Endometrial microvascular endothelial cells (primary cell): ENCODE measurements around the gene HSPB7. TPM values are rescaled to one million over a fixed set of nuclear protein-coding genes. Genes with fewer than 3 reads are reported as not detected.
"Not testable (repeated sequence)": the region's sequence is repeated elsewhere in the genome, so short reads cannot be mapped to it uniquely, and the experiment has no call there.

Experiments
- in situ Hi-C: cut with HindIII; loops from 2 replicates; pipeline ENCODE4 v1.10.0; 2017; ENCODE audit warnings: low sequenced_read_pairs, low pct_unique_long_range_greater_than_20kb; ENCODE audit errors: inconsistent ontology term
- total RNA-seq: library from RNA; depleted of rRNA; stranded (reverse); fragments of >200 nt; gene quantifications from one replicate; pipeline ENCODE4 v1.2.3, GENCODE V29; 2015; ENCODE audit errors: inconsistent ontology term

Gene HSPB7
- total RNA-seq, 1 donor from 2014 or later = not detected

DNA sequence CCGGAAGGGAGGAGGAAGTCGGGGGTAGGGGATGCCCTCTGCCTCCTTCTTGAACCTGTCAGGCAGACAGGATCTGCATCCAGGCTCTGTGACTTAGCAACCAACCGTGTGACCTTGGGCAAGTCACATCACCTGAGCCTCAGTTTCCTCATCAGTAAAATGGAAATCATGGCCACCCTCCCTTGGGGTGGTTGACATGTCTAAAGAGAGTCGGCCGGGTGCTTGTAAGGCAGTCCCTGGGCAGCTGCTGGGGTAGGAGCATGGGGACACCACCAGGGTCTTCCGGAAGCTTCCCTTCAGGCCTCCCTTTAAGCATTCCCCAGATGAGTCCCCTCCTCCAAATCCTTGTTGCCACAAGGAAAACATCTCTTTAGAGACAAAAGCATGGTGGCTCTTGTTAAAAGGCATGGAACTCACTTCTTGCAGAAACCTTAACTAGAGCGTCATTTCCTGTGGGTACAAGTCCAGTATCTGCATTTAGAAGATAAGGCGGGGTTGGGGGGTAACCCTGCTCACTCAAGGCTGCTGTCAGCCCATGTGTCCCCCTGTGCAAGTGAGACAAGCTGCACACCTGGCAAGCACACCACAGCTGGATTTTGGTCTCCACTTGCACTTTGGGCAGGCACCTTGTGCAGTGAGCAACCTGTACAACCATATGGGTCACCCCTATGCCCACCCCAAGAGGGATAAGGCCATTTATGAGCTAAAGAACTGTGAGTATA is 36.1 kb upstream of the HSPB7 start:
- in situ Hi-C loops = no loop called here

DNA sequence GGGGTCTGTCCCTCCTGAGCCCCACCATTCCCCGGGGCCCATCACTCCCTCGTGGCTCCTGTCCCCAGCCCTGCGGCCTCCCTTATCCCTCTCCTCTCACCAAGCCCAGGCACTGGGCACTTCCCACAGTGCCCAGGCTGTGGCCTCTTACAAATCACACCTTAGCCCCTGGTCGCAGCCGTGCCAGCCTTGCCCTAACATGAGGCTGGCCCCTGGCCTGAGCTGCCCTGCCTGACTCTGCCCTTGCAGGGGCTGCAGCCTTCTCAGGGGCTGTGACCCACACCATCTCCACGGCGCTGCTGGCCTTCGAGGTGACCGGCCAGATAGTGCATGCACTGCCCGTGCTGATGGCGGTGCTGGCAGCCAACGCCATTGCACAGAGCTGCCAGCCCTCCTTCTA is 34.1 kb upstream of the HSPB7 start:
- in situ Hi-C loops = not testable (repeated sequence)

DNA sequence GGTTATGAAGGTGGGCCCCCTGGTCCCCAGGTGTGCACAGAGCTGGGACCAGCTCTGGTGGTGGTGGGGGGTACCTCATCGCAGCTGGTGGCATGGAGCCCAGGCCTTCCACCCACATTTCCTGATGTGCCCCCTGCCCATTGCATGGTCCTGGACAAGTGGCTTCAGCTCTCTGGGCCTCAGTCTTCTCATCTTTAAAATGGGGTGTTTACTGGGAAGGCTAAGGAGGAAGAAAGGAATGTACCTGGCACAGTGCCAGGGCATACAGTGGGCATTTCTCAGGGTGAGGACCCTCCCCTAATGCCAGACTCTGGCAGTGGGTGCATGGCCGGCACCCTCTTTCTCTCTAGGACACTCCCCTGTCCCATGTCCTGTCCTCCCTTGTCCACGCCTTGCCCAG is 33.2 kb upstream of the HSPB7 start:
- in situ Hi-C loops = no loop called here

DNA sequence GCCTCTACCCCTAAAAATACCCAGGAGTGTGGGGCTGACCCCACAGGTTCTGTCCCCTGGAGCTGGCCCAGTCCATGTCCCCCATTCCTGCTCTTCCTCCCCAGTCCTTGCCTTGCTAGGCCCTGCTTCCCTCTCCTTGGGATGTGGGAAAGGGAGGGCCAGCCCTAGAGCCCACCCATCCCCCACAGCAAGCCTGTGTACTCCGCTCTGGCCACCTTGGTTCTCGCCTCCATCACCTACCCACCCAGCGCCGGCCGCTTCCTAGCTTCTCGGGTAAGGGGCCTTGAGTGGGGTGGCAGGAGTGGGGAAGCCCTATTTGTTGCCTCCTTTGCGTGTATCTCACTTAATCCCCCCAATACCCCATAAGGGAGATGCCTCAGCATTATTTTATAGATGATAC is 32.5 kb upstream of the HSPB7 start:
- in situ Hi-C loops = no loop called here

DNA sequence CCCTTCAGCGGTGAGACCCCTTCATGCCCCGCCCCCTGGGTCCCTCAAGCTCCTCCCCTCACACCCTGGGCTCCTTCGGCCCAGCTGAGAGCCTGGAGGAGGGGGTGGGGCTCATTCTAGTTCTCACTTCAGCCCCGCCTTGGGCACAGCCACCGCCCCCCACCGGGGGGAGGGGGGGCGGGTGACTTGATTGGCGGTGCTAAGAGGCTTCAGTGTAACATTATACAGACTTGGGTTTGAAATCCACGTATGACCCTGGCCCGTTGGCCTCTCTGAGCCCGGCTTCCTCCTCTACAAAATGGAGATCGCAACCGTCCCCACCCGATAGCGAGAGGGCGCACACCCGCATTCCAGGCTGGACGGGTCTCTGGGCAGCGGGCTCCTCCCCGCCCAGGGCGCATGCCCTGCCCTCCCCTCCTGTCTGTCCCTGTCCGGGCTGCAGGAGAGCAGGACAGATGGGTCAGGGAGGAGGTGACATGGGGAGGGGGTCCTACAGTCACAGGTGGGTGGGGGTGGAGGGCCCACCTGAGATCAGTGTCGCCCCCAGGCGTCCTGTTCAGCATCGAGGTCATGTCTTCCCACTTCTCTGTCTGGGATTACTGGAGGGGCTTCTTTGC is 30.8 kb upstream of the HSPB7 start:
- in situ Hi-C loops = no loop called here

DNA sequence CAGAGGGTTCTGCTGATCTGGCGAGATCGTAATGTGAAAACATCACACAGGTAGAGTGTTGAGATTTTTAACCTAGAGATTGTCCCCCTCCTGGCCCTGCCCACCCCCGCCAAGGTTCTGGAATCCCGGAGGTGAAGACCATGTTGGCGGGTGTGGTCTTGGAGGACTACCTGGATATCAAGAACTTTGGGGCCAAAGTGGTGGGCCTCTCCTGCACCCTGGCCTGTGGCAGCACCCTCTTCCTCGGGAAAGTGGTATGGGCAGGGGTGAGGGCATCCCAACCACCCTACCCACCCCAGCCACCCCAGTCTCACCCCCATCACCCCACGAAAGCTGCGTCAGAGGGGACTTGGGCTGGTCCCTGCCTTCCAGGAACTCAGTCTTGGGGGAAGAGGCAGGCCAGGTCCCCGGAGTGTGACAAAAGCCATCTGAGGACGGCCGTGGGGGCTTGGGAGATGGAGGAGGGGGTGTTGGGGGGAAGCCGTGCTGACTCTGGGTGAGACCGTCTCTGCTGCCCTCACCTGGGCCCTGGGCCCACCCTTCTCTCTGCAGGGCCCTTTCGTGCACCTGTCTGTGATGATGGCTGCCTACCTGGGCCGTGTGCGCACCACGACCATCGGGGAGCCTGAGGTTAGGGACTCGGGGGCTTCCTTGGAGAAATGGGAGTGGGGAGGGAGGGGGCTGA is 30.1 kb upstream of the HSPB7 start:
- in situ Hi-C loops = no loop called here

DNA sequence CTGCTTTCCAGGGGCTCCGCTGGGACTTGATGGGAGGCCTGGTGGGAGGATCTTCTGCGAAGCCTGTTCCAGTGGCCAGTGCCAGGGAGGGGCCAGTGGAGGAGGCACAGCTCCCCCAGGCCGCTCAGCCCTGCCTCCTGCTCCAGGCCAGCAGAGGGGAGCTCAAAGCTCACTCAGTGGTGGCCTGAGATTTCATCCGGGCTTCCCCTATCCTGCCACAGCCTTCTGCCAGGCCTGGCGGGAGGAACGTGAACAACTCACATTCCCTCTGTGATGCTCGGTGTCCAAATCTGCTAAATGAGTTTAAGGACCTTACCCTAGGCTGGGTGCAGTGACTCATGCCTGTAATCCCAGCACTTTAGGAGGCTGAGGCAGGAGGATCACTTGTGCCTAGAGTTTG is 29.0 kb upstream of the HSPB7 start:
- in situ Hi-C loops = no loop called here

DNA sequence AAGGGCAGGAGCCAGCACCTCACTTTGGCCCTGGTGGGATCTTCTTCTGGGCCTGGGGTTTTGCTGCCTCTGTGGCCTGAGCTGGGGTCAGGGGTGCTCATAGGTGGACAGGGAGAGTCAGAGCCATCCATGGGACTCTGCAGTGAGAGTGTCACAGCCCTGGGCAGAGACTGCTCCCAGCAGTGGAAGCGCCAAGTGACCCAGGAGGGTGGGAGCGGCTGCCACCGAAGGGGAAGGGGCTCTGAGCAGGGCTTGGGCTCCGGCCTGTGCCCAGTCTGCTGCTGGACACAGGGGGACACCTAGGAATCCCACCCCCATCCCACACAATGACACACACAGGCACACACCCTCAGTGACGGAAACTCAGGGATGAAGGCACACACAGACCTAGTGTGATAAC is 26.1 kb upstream of the HSPB7 start:
- in situ Hi-C loops = no loop called here

DNA sequence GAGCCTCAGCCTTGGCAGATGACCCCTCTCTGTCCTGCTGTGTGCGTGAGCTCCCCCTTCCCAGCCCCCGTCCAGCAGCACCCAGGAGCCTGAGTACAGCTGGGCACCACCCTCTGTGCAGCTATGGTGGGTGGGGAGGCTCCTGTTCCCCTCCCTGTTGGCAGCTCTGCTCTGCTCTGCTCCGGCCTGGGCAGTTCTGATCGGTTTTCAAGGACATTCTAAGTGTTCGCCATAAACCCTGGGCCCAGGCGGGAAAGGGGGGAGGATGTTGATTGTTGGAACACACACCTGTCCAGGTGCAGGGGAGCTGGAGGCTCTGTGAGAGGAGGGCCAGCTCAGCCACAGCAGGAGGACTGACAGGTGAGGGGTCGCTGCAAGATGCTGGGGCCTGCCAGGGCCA is 25.7 kb upstream of the HSPB7 start, which contains the start of gene CLCNKB:
TSS of gene CLCNKB (plus strand) at position 262 of the 400 bp plus-strand sequence. CDS start 711 bp downstream, outside the sequence.
- in situ Hi-C loops = no loop called here

DNA sequence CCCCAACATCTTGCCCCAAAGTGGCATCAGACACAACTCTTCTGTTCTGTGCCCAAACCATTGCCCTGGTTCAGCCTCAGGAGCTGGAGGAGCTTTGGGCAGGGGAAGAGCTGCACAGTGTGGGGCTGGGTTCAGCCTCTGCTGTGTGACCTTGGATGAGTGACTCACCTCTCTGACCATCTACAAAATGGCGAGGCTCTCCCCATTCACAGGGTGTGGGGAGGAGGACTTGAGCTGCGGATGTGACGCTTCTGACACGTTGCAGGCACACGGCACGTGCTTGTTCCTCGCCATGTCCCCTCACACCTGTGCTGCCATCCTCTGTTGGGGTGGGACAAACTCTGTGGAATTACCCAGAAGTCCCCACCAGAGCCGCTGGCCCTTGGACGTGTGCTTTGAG is 24.8 kb upstream of the HSPB7 start:
- in situ Hi-C loops = not testable (repeated sequence)

DNA sequence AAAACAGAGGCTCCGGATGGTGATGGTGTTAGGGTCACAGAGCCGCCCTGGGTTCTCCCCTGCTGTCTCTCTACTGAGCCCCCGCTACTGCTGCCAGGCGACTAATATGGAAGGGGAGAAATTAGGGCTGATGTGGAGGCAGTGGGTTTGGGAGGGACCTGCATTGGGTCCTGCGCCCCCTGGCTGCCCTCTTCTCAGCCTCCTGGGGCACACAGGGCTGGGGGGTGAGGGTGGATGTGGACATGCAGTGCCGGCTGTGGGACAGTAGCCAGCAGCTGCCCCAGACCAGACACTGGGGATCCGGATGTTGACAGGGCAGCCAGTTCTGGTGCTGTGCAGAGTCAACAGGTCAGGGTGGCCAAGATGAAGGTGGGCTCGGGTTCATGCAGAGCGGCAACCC is 24.3 kb upstream of the HSPB7 start:
- in situ Hi-C loops = no loop called here

DNA sequence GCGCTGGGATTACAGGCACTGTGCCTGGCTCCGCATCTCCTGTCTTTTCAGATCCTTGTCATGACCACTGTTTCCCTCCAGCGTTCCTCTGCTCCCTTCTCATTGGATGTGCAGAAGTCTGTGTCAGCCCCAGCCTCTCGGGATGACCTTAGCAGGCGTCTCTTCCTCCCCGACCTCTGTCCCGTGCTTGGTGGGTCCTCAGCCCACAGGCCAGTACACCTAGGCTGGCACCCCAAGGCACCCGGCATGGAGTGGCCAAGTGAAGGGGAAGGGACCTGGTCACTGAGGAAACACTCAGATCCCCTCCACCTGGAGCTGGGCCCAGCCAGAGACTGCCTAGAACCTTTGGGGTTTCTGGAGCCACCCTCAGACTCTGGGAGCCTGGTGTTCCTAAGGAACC is 23.4 kb upstream of the HSPB7 start:
- in situ Hi-C loops = no loop called here

DNA sequence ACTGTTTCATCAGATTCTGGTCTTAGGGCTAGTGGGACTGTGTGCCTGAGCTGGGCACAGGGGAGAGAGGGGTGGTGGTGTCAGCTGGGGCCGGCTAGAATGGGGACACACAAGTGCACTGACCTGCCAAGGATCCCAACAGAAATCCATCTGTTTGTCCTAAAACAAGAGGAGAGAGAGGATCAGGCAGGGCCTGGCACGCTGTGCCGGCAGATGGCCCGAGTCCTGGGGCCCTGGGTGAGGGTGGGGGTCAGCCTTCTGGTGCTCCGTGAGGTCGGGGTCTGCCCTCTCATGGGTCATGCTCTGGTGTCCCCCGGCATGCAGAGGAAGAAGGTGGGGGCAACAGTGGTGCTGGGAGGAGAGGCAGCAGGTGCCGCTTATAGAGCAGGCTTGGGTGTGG is 22.0 kb upstream of the HSPB7 start:
- in situ Hi-C loops = not testable (repeated sequence)

DNA sequence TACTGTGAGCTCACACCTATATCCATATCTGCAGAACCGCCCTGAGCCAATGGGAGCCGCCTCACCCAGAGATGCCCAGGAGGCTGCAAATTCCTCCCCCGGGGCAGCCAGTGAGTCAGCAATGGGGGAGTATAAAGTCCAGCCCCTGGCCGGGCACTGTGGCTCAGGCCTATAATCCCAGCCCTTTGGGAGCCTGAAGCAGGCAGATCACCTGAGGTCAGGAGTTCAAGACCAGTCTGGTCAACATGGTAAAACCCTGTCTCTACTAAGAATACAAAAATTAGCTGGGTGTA is 20.7 kb upstream of the HSPB7 start:
- in situ Hi-C loops = no loop called here

DNA sequence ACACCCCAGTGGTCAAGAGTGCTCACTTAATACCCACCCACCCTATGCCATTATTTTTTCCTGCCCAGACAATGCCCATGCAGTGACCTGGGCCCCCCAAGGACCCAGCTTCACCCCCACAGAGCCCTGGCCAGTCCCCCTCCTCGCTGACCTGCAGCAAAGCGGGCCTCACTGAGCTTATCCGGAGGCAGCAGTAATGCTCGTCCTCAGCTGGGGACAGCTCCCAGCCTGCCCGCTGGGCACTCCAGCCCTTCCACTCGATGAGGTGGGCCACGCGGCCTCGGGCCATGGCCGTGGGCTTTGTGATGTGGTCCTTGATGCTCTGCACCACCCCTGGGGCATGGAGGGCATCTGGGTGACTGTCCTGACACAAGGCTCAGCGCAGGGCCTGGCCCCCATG is 18.6 kb upstream of the HSPB7 start:
- in situ Hi-C loops = not testable (repeated sequence)

DNA sequence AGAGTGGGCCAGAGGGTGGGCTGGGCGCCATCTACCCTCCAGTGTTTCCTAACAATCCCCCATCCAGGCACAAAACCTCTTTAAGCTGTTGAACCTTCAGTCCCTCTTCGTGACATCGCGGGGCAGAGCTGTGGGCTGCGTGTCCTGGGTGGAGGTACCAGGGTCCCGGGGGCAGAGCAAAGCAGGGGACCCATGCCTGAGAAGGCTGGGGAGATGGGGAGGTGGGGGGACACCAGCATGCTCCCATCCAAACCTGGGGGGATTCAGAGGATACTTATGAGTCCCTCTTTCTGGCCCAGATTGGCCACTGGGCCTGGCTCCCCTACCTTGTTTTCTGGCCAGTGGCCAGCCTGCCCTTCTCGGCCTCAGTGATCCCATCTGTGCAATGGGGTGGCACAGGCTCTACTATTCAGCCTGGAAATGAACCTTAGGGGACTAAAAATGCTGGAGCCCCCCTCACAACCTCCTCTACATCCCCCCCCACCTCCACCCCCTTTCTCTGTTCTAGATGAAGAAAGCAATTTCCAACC is 15.3 kb upstream of the HSPB7 start:
- in situ Hi-C loops = not testable (repeated sequence)

DNA sequence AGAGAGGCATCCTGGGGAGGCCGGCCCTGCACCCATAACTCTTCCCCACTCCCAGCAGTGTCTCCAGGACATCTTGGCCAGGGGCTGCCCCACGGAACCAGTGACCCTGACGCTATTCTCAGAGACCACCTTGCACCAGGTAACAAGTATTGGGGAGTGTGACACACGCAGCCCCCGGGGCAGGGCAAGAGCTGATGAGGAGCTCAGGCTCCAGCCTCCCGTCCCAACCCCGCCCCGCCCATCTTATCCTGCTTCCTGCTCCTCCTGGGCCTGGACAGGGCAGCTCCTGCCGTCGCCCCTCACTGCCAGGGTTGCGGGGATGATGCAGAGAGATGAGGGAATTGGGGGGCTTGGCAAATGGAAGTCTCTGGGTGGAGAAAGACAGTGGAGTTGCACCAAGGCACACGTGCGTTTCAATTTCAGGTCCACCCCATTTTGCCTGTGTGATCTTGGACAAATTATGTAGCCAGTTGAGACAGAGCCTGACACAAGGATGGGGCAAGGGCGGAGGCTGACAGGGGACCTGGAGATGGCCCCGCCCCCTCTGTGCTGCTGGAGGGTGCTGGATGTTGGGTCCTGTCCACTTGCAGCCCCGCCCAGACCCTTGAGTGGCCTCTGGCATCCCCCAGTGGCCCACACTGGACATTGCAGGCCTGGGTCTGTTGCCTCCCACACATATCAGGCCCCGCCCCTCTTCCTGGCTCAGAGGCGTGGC is 14.7 kb upstream of the HSPB7 start:
- in situ Hi-C loops = no loop called here

DNA sequence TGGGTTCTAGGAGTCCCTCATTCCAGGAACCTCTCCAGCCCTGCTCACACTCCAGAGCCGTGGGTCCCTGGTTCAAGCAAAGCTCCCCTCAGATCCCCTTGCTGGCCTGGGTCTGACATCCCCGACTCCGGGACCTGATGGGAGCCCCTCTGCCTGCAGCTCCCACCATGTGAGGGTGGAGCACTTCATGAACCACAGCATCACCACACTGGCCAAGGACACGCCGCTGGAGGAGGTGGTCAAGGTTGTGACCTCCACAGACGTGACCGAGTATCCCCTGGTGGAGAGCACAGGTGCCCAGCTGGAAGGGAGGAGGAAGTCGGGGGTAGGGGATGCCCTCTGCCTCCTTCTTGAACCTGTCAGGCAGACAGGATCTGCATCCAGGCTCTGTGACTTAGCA is 13.7 kb upstream of the HSPB7 start:
- in situ Hi-C loops = no loop called here

DNA sequence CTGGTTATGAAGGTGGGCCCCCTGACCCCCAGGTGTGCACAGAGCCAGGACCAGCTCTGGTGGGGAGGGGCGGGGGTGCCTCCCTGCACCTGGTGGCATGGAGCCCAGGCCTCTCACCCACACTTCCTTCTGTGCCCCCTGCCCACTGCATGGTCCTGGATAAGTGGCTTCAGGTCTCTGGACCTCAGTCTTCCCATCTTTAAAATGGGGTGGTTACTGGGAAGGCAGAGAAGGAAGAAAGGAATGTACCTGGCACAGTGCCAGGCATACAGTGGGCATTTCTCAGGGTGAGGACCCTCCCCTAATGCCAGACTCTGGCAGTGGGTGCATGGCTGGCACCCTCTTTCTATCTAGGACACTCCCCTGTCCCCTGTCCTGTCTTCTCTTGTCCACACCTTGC is 11.4 kb upstream of the HSPB7 start:
- in situ Hi-C loops = no loop called here

DNA sequence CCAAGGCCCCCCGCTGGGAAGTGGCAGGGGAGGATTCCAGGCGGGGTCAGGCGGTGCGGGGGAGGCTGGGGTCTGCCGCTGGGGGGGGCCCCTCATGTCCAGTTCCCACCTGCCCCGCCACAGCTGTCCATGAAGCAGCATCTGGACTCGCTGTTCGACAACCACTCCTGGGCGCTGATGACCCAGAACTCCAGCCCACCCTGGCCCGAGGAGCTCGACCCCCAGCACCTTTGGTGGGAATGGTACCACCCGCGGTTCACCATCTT is 11.1 kb upstream of the HSPB7 start:
- in situ Hi-C loops = not testable (repeated sequence)
